Right cardiac atrium (tissue), 5 donors: Measurements from ENCODE around the gene LIF. TPM values are rescaled to one million over a fixed set of nuclear protein-coding genes. Genes with fewer than 3 reads are reported as not detected.

Source experiments
- ATAC-seq, 2 donors: fragments of 200-7000 bp; cut with Tn5 transposase; one replicate each; pipeline versions ENCODE4 v1.8.0 to v1.9.1; 2020; ENCODE audit warnings: moderate library complexity in 2 of 2, mild to moderate bottlenecking in 1 of 2
- DNase-seq, 3 donors: peaks; one replicate each; pipeline ENCODE4 v3.0.0-alpha.2; 2020
- H3K27ac ChIP-seq: one replicate; pipeline ENCODE4 v1.5.1; 2013; ENCODE audit warnings: mild to moderate bottlenecking, low read length, control low read depth, moderate library complexity
- H3K27me3 ChIP-seq: one replicate; pipeline ENCODE4 v1.6.1; 2013; ENCODE audit not compliant: control insufficient read depth, insufficient read depth
- H3K4me1 ChIP-seq: one replicate; pipeline ENCODE4 v1.6.1; 2013; ENCODE audit warnings: low read length; ENCODE audit not compliant: control insufficient read depth, insufficient read depth
- H3K4me3 ChIP-seq: one replicate; pipeline ENCODE4 v1.5.1; 2013; ENCODE audit warnings: low read length, control low read depth
- H3K9me3 ChIP-seq: one replicate; pipeline ENCODE4 v1.6.1; 2013; ENCODE audit warnings: low read length; ENCODE audit not compliant: control insufficient read depth
- WGBS: extraction: QIAGEN DNeasy Blood & Tissue Kit; methylation state at CpG from one replicate; pipeline ENCODE4 v1.1.7; 2013; 5-methylcytosine and 5-hydroxymethylcytosine counted together
- intact Hi-C, 4 donors: fragments of 100-400 bp; cut with DNase I; formaldehyde crosslinking; loops; one replicate each; pipeline versions ENCODE4 v1.11.0 to v1.14.0; 2022 to 2023
- polyA plus RNA-seq: library from polyadenylated mRNA; stranded (reverse); fragments of 200-250 nt; gene quantifications from one replicate; pipeline ENCODE4 v1.2.3, GENCODE V29; 2013
- total RNA-seq, 4 donors: library from RNA; stranded (reverse); fragmentation: NEBNext Ultra II Directional; extraction: Animal tissue kit (Norgen Biotek cat#: 25700); gene quantifications; one replicate each; pipeline ENCODE4 v1.2.1, GENCODE V29; 2021
- donor health status: healthy with polysubstance abuse.
- donor health status: DM: no; HTN: yes; CAD: no.
- donor health status: DM: no; HTN: no; CAD: no.
- donor health status: DM: no; HTN: yes; CAD: no; lungs with severe emphysema.
- donor health status: DM: yes; HTN: yes; CAD: no.

Gene LIF
- total and polyA plus RNA-seq, 5 donors, result 0.09 to 3.7 (median 0.54) TPM

DNA sequence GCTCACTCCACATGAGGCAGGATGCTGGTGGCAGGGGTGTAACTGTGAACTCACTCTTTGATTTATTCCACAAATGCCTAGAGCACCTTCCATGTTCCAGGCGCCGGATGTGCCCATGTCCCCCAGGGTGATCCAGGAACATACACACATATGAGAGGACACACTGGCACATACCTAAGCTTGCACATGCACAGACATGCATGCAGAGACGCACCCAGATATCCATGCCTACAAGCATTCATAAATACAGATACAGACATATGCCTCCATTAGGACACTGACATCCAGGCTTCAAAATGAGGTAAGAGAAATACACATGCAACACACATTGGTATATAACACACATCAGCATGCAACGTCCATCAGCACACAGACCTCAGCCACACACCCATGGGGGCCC is 15.6 kb upstream of the LIF start:
- intact Hi-C loops, result loop anchor here (2.0 to 10.0 kb wide), 4 partner anchors 123 to 223 kb away; partner anchors contain the start of gene RNF215 (in 4 of the 4)
- H3K9me3 ChIP-seq, result no peaks in the 10 kb centered on the region
- no peak overlapping the region for H3K27ac ChIP-seq
- no peak overlapping the region for H3K4me3 ChIP-seq
- H3K27me3 ChIP-seq, result no peaks in the 10 kb centered on the region
- ATAC-seq, result no peak
- no peaks in the 10 kb centered on the region for H3K4me1 ChIP-seq
- 91% methylated on average over 4 of the region's 4 CpGs for WGBS
- DNase-seq, result no peak

DNA sequence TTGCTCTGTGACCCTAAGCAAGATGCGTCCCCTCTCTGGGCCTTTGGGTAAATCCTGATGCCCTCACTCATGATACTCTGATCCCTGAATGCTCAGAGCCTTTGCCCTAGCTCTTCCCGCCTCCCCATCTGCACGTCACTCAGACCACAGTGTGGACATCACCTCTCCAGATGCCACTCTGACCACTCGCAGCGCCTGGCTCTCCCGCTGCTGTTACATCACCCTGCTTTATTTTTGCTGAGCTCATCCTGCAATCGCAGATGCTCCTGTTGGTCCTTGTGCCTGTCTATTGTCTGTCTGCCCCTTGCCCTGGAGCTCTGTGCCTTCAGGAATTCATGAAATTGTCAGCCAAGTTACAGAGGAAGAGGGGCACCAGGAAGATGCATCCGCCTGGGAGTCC is 14.6 kb upstream of the LIF start:
- Histone ChIP-seq H3K27me3 (no peaks in the 10 kb centered on the region), H3K4me1 (no peaks in the 10 kb centered on the region), H3K9me3 (no peaks in the 10 kb centered on the region), H3K4me3 (no peak overlapping the region), H3K27ac (no peak overlapping the region)
- WGBS, result 76% methylated on average over 8 of the region's 8 CpGs
- DNase-seq (no peak), ATAC-seq (no peak)
- intact Hi-C loops, result loop anchor here in 3 of 4 donors (5.0 to 10.0 kb wide), 3 partner anchors 124 to 224 kb away; partner anchors contain the start of gene RNF215 (in 3 of the 3)

DNA sequence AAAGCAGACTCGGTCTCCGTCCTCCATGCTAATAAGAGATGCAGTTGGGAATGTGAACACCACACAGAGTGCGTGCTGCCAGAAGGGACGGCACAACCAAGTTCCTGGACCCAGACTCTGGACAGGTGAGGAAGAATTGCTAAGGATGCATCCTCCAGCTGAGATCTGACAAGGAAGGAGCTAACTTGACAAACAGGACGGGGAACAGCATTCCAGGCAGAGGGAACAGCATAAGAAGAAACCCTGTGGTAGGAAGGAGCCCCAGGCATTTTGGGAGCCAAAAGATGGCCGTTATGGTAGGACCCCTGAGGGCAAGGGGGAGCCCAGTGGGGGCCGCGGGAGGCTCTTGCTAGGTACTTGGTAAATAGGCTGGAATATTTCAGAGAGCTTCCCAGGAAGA is 14.1 kb upstream of the LIF start:
- no peaks in the 10 kb centered on the region for H3K27me3 ChIP-seq
- no peaks in the 10 kb centered on the region for H3K4me1 ChIP-seq
- no peaks in the 10 kb centered on the region for H3K9me3 ChIP-seq
- no peak for ATAC-seq
- H3K4me3 ChIP-seq, result no peak overlapping the region
- WGBS, result 88% methylated on average over 8 of the region's 8 CpGs
- intact Hi-C loops, result loop anchor here in 3 of 4 donors (5.0 to 10.0 kb wide), 3 partner anchors 124 to 224 kb away; partner anchors contain the start of gene RNF215 (in 3 of the 3)
- H3K27ac ChIP-seq, result no peak overlapping the region
- DNase-seq, result no peak

DNA sequence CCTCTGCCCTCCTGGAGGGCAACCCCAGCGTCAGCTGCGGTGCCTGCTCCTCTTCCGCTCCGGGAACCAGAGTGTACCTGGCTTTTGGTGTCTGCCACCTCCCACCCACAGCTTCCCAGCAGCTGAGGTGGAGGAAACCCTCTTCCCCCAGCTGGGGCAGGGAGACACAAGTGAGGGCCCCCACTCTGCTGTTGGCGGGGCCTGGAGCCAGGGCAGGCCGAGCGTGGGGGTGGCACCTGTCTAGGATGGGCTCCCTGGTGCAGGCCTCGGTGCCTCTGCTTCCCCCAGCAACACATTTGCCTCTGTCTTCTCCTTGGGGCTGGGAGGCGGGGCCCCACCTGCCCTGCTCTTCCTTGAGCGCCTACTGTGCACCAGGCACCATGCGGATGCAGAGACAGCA is 13.7 kb upstream of the LIF start:
- ATAC-seq (no peak), DNase-seq (no peak)
- Histone ChIP-seq H3K4me1 (no peaks in the 10 kb centered on the region), H3K9me3 (no peaks in the 10 kb centered on the region), H3K27me3 (no peaks in the 10 kb centered on the region), H3K4me3 (no peak overlapping the region), H3K27ac (no peak overlapping the region)
- WGBS, result 89% methylated on average over 11 of the region's 11 CpGs
- intact Hi-C loops, result loop anchor here in 3 of 4 donors (5.0 to 10.0 kb wide), 3 partner anchors 125 to 225 kb away; partner anchors contain the start of gene RNF215 (in 3 of the 3)

DNA sequence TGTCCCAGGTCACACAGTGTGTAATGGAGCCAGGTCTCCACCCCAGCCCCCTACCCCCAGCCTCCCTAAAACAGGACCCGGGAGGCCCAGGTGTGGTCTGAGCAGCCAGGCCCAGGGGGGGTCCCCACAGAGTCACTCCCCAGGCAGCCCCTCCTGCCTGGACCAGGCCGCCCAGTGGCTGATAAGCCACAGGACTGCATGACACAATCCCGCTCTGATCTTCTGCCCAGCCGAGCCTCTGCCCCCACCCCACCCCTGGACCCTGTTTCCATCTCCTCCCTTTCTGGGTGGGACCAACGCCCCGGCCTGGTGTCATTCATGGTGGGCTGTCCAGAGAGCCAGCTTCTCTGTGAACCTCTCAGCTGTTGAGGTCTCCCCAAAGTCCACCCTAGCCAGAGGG is 7.8 kb upstream of the LIF start:
- DNase-seq (peak in 1 of 3 donors; percentile 36), ATAC-seq (no peak)
- Histone ChIP-seq H3K9me3 (no peaks in the 10 kb centered on the region), H3K4me3 (no peak overlapping the region), H3K4me1 (no peaks in the 10 kb centered on the region), H3K27me3 (no peaks in the 10 kb centered on the region), H3K27ac (no peak overlapping the region)
- intact Hi-C loops, result loop anchor here in 1 of 4 donors (5.0 kb wide), 1 partner anchor 142 kb away; no protein-coding TSS in a partner anchor
- 69% methylated on average over 6 of the region's 6 CpGs for WGBS

DNA sequence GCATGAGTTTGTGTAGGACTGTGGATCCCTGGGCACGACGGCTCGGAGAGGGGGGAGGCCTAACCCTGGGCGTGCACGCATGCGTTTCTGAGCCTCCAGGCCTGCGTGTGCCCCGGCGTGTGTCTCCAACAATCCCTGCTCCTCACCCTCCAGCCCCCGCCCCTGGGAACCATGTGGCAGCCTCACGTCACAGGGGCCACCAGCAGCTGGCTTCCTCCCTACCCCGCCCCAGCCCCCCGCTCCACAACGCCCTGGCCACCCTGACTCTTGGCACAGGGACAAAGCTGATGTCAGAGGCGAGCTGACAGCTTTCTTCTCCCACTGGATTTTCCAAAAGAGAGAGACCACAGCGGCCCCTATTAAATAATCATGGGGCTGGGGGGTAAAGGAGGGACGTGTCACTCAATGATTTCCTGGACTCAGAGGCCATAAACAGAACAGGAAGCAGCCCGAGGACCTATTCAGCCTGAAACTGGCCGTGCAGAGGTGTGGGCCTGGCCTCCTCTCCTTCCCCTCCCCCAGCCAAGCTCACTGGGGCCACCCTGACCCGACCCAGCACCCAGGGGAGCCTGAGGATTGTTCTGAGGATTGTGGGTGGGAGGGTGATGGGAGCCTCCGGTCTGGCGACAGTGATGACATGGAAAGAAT is 6.8 kb upstream of the LIF start:
- intact Hi-C loops, result loop anchor here in 1 of 4 donors (5.0 kb wide), 1 partner anchor 141 kb away; no protein-coding TSS in a partner anchor
- WGBS, result 17% methylated on average over 22 of the region's 22 CpGs
- DNase-seq (peak; percentile 88 to 92 (median 90)), ATAC-seq (peak; percentile 53 to 57)
- H3K27me3 ChIP-seq, result no peaks in the 10 kb centered on the region
- H3K27ac ChIP-seq, result no peak overlapping the region
- H3K4me1 ChIP-seq, result no peaks in the 10 kb centered on the region
- H3K4me3 ChIP-seq, result no peak overlapping the region
- no peaks in the 10 kb centered on the region for H3K9me3 ChIP-seq

DNA sequence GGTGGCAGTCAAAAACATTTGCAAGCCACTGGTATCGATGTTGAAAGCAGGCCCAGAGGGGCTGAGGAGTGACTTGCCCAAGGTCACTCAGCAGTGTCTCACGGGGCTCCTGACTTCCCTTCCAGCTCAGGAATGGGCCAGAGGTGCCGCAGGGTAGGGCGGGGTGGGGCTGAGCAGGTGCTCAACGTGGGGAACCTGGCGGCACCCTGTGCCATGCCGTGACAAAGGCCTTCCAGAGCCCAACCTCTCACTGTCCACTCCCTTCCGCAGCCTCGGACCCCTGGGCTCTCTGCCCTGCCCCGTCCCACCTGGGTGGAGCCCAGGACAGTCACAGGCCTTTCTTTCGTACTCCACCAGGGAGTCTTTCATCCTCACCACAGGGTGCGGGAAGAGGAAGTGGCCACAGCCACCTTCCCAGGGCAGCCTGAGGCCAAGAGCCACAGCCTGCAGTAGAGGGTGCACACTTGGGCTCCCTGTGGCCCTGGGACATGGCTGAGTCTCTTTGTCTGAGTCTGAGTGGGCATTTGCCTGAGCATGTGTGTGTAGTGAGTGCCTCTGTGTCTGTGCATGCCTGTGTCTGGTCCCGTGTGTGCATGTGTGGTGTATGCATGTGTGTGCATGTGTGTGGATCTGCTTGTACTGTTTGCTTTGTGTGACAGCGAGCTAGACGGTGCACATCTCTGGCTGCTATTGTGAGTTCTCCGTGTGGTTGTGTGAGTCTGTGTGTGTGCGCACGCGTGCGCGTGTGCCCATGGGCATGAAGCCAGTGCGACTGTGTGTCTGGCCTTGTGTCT is 6.0 kb upstream of the LIF start:
- DNase-seq, result no peak
- Histone ChIP-seq H3K9me3 (no peaks in the 10 kb centered on the region), H3K4me1 (no peaks in the 10 kb centered on the region), H3K27ac (no peak overlapping the region), H3K4me3 (no peak overlapping the region), H3K27me3 (no peaks in the 10 kb centered on the region)
- no peak for ATAC-seq
- 70% methylated on average over 22 of the region's 22 CpGs for WGBS
- intact Hi-C loops, result loop anchor here in 1 of 4 donors (5.0 kb wide), 1 partner anchor 140 kb away; no protein-coding TSS in a partner anchor

DNA sequence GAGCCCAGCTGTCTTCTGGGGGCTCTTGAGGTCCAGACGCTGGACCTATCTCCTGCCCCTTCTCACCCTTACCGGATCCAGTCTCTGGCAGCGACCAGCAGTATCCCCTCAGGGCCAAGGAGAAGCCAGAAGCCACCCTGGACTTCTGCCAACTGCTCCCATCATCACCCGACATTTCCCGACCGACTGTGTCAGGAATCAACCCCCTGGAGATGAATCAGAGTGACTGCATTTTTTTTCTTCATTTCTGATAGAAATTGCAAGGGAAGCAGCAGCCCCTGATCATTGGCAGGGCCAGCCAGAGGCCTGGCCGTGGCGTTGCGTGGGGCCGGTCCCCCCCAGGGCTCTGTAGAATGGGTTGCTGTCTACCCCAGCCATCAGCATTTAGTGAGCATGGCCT is 5.2 kb upstream of the LIF start:
- 48% methylated on average over 10 of the region's 10 CpGs for WGBS
- no peak for ATAC-seq
- H3K27ac ChIP-seq, result no peak overlapping the region
- intact Hi-C loops, result loop anchor here in 1 of 4 donors (5.0 kb wide), 1 partner anchor 139 kb away; no protein-coding TSS in a partner anchor
- no peaks in the 10 kb centered on the region for H3K27me3 ChIP-seq
- H3K4me3 ChIP-seq, result no peak overlapping the region
- no peaks in the 10 kb centered on the region for H3K9me3 ChIP-seq
- no peaks in the 10 kb centered on the region for H3K4me1 ChIP-seq
- DNase-seq, result peak in 2 of 3 donors; percentile 60 to 62

DNA sequence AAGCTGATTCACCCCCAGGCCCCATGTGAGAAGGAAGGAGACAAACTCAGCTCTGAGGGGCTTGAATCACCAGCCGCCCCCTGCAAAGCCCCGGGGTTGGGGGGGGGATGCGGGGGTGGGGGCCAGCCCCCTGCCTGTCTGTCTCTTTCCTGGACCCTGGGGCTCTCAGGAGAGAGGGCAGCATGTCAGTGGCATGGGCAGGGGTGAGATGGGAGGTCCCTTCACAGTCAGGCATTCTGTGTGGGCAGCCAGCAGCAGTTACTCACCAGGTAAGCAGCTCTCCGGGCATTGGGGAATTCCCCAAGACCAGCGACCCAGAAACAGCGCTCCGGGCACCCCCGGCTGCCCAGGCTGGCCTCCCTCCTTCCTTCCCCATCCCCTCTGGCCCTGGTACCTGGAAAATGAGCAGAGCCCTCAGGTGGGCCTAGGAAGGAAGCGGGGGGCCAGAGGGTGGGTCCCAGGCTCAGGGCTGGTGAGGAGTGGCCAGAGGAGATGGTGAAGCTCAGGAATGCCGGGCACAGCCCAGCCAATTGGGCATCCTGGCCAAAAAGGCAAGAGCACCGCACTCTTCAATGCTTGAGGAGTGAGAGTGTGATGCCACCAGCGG is 4.2 kb upstream of the LIF start:
- Histone ChIP-seq H3K4me3 (no peak overlapping the region), H3K27ac (no peak overlapping the region), H3K4me1 (no peaks in the 10 kb centered on the region), H3K27me3 (no peaks in the 10 kb centered on the region), H3K9me3 (no peaks in the 10 kb centered on the region)
- WGBS, result 77% methylated on average over 12 of the region's 12 CpGs
- ATAC-seq (no peak), DNase-seq (no peak)
- intact Hi-C loops, result loop anchor here in 1 of 4 donors (5.0 kb wide), 1 partner anchor 138 kb away; no protein-coding TSS in a partner anchor

DNA sequence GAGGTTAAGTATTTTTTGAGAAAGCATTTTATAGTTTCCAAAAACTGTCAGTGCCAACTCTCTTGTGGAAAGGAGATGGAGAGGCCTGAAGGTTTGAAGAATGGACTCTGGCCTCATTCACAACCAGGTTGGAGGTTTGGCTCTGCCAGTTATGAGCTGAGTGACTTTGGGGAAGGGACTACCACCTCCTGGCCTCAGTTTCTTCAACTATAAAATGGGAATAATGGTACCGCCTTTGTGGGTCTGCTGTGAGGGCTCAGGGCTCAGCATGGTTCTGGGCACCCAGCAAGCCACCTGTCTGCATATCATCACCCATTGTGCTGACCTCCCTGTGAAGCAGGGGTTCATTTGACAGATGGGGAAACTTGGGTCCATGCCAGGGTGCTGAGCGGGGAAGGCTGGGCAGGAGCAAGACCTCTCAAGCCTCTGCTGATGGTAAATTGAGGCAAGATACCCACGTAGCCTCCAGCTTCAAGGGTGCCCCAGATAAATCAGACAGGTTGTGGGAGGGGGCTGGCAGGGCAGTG is 3.5 kb upstream of the LIF start:
- intact Hi-C loops, result loop anchor here in 1 of 4 donors (5.0 kb wide), 1 partner anchor 138 kb away; no protein-coding TSS in a partner anchor
- Histone ChIP-seq H3K4me3 (no peak overlapping the region), H3K4me1 (no peaks in the 10 kb centered on the region), H3K27me3 (no peaks in the 10 kb centered on the region), H3K9me3 (no peaks in the 10 kb centered on the region), H3K27ac (no peak overlapping the region)
- DNase-seq (no peak), ATAC-seq (no peak)
- WGBS, result 93% methylated on average over 3 of the region's 3 CpGs
